Neural cell (in vitro differentiated cells): ENCODE data around the gene RSRC1.

Experiments
- MXI1 ChIP-seq: fragments of 450-650 bp; conservative IDR thresholded peaks from 2 replicates; pipeline ENCODE4 v1.6.1; 2014; ENCODE audit warnings: antibody characterized with exemption, mild to moderate bottlenecking; ENCODE audit not compliant: poor library complexity, severe bottlenecking
- RAD21 ChIP-seq: fragments of 450-650 bp; conservative IDR thresholded peaks from 2 replicates; pipeline ENCODE4 v1.6.1; 2014; ENCODE audit warnings: antibody characterized with exemption, mild to moderate bottlenecking, moderate library complexity
- TF ChIP-seq, protein P1 (sequence below): fragments of 450-650 bp; IDR thresholded peaks from 2 replicates; pipeline ENCODE4 v1.5.1; 2014; ENCODE audit warnings: antibody characterized with exemption, mild to moderate bottlenecking, moderate library complexity; ENCODE audit not compliant: poor library complexity, severe bottlenecking

GRCh38 chr3:158463556-158463955 lies 353.7 kb downstream of the RSRC1 start:
- TF ChIP-seq MXI1, result no peak
- TF ChIP-seq, protein P1, sequence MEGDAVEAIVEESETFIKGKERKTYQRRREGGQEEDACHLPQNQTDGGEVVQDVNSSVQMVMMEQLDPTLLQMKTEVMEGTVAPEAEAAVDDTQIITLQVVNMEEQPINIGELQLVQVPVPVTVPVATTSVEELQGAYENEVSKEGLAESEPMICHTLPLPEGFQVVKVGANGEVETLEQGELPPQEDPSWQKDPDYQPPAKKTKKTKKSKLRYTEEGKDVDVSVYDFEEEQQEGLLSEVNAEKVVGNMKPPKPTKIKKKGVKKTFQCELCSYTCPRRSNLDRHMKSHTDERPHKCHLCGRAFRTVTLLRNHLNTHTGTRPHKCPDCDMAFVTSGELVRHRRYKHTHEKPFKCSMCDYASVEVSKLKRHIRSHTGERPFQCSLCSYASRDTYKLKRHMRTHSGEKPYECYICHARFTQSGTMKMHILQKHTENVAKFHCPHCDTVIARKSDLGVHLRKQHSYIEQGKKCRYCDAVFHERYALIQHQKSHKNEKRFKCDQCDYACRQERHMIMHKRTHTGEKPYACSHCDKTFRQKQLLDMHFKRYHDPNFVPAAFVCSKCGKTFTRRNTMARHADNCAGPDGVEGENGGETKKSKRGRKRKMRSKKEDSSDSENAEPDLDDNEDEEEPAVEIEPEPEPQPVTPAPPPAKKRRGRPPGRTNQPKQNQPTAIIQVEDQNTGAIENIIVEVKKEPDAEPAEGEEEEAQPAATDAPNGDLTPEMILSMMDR, result no peak
- no peak for TF ChIP-seq RAD21
